Vagina (tissue), 2 donors: ENCODE data around the gene PHF21B.

Source experiments
- POLR2A ChIP-seq, 2 donors: fragments of 450-650 bp; IDR thresholded peaks; one replicate each; pipeline ENCODE4 v1.6.1; 2017; ENCODE audit warnings: antibody characterized with exemption in 2 of 2, mild to moderate bottlenecking in 2 of 2, moderate library complexity in 2 of 2
- POLR2AphosphoS5 ChIP-seq, 2 donors: sonication (generic); formaldehyde crosslinking; IDR thresholded peaks; one replicate each; pipeline ENCODE4 v1.9.0; 2017; ENCODE audit warnings: antibody characterized with exemption in 2 of 2, mild to moderate bottlenecking in 2 of 2, low read depth in 1 of 2; ENCODE audit not compliant: insufficient read depth in 1 of 2
- TF ChIP-seq, protein P1 (sequence below), 3 experiments: fragments of 450-650 bp in 2 of 3; fragments of 200-600 bp in 1 of 3; sonication (generic) in 1 of 3; IDR thresholded peaks; one replicate each; pipeline ENCODE4 v1.5.1; 2017 to 2019; ENCODE audit warnings: antibody characterized with exemption in 3 of 3, mild to moderate bottlenecking in 2 of 3, moderate library complexity in 2 of 3

DNA sequence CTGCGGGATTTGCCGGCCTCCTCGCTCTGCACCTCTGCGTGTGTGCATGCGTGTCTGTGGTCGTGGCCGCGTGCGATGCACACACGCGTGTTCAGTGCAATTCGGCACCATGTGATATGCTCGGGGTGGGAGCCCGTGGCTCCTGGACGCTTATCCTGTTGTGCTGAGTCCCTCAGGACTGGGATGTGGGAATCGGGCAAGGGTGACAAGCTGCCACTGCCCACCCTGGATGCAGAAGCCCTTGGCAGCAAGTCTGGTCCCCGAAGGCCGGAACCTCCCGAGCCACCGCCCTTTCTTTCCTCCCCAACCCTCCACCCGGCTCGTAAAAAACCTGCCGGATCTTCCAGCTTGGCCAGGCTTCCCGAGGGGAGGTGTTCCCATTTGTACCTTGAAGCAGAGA is 128.2 kb downstream of the PHF21B start:
- TF ChIP-seq, protein P1, sequence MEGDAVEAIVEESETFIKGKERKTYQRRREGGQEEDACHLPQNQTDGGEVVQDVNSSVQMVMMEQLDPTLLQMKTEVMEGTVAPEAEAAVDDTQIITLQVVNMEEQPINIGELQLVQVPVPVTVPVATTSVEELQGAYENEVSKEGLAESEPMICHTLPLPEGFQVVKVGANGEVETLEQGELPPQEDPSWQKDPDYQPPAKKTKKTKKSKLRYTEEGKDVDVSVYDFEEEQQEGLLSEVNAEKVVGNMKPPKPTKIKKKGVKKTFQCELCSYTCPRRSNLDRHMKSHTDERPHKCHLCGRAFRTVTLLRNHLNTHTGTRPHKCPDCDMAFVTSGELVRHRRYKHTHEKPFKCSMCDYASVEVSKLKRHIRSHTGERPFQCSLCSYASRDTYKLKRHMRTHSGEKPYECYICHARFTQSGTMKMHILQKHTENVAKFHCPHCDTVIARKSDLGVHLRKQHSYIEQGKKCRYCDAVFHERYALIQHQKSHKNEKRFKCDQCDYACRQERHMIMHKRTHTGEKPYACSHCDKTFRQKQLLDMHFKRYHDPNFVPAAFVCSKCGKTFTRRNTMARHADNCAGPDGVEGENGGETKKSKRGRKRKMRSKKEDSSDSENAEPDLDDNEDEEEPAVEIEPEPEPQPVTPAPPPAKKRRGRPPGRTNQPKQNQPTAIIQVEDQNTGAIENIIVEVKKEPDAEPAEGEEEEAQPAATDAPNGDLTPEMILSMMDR (IDR thresholded peaks at IDR 0.05): no peak
- TF ChIP-seq POLR2A (IDR thresholded peaks at IDR 0.05) (no peak), POLR2AphosphoS5 (IDR thresholded peaks at IDR 0.05; ENCODE audit: insufficient read depth in 1 of 2, low read depth in 1 of 2) (no peak)
